H1 (cell line): Measurements from ENCODE around the gene NFASC. TPM values are rescaled to one million over a fixed set of nuclear protein-coding genes. Genes with fewer than 3 reads are reported as not detected.

Experiments
- CHD7 ChIP-seq: fragments of 300-600 bp; sonication (generic); IDR thresholded peaks from 2 replicates; pipeline ENCODE4 v1.7.1; 2012; ENCODE audit warnings: low read length, moderate library complexity, mild to moderate bottlenecking, inconsistent platforms; ENCODE audit not compliant: insufficient replicate concordance
- polyA plus RNA-seq, 7 experiments: library from polyadenylated mRNA; depleted of rRNA in 3 of 7; stranded (reverse) in 5 of 7; unstranded in 2 of 7; fragments of >200 nt in 5 of 7; fragments of 200-250 nt in 2 of 7; gene quantifications; 1 replicate in 5 of 7; 2 replicates in 1 of 7; 4 replicates in 1 of 7; pipeline versions ENCODE4 v1.2.1 to v1.2.3, GENCODE V29; 2011 to 2013; ENCODE audit warnings: missing spikeins in 2 of 7, mixed read lengths in 2 of 7
- total RNA-seq: library from RNA; stranded (reverse); fragmentation: NEBNext Ultra II Directional; extraction: Animal tissue kit (Norgen Biotek cat#: 25700); gene quantifications from 2 replicates; pipeline ENCODE4 v1.2.1, GENCODE V29; 2021

NFASC gene
- total and polyA plus RNA-seq, 2 of the 8 experiments (the other 6 are each of a cell fraction or from before 2014, with no cell fraction given), result 5.0 to 15.2 TPM

GRCh38 chr1:205016584-205016983 lies 145.9 kb downstream of the NFASC start (continued):
- TF ChIP-seq CHD7, result no peak
